Activated CD8-positive, alpha-beta T cell treated with anti-CD3 and anti-CD28 coated beads for 36 hours (primary cell): ENCODE data around the gene ZBTB16. TPM values are rescaled to one million over a fixed set of nuclear protein-coding genes. Genes with fewer than 3 reads are reported as not detected.
A peak's percentile ranks its signal among the peaks of the same experiment; 100 is the strongest.

Source experiments
- ATAC-seq: fragments of 200-7000 bp; cut with Tn5 transposase; one replicate; pipeline ENCODE4 v1.10.0; 2021; ENCODE audit warnings: mild to moderate bottlenecking, moderate library complexity
- CTCF ChIA-PET: fragments of 350-600 bp; sonication (Branson Sonifier 250); formaldehyde crosslinking; loops from one replicate; lab custom pipeline; 2021; ENCODE audit warnings: antibody characterized with exemption; lab: Charles Lee
- POLR2A ChIA-PET: fragments of 350-600 bp; sonication (Branson Sonifier 250); formaldehyde crosslinking; loops from one replicate; lab custom pipeline; 2021; ENCODE audit warnings: antibody characterized with exemption; lab: Charles Lee
- DNase-seq: peaks from one replicate; pipeline ENCODE4 v3.0.0-alpha.2; 2020
- H3K27ac Mint-ChIP-seq: one replicate; pipeline ENCODE4 v1.8.0; 2021; ENCODE audit warnings: mild to moderate bottlenecking, mixed read lengths
- H3K27me3 Mint-ChIP-seq: one replicate; pipeline ENCODE4 v1.8.0; 2021; ENCODE audit warnings: mixed read lengths
- H3K36me3 Mint-ChIP-seq: one replicate; pipeline ENCODE4 v1.8.0; 2021; ENCODE audit warnings: low read depth, mixed read lengths
- H3K4me1 Mint-ChIP-seq: one replicate; pipeline ENCODE4 v1.8.0; 2021; ENCODE audit warnings: low read depth, mixed read lengths
- H3K4me3 Mint-ChIP-seq: one replicate; pipeline ENCODE4 v1.8.0; 2021; ENCODE audit warnings: mild to moderate bottlenecking, moderate library complexity, mixed read lengths
- H3K9me3 Mint-ChIP-seq: one replicate; pipeline ENCODE4 v1.8.0; 2021; ENCODE audit warnings: mixed read lengths
- intact Hi-C: fragments of 100-400 bp; cut with micrococcal nuclease; formaldehyde crosslinking; loops from one replicate; pipeline ENCODE4 v1.10.0; 2022
- total RNA-seq, 2 experiments: library from RNA; stranded (reverse); gene quantifications; one replicate each; pipeline ENCODE4 v1.2.3, GENCODE V29; 2021
- TF ChIP-seq, protein P1 (sequence below): fragments of 200-600 bp; IDR thresholded peaks from one replicate; pipeline ENCODE4 v1.8.0; 2022; ENCODE audit warnings: antibody characterized with exemption, mild to moderate bottlenecking

Gene ZBTB16
- total RNA-seq, 2 experiments from 2014 or later: 9.5 to 10.1 TPM

GRCh38 chr11:114156782-114157181 is 97.3 kb downstream of the ZBTB16 start:
- no peaks in the 10 kb centered on the region for H3K36me3 Mint-ChIP-seq

DNA sequence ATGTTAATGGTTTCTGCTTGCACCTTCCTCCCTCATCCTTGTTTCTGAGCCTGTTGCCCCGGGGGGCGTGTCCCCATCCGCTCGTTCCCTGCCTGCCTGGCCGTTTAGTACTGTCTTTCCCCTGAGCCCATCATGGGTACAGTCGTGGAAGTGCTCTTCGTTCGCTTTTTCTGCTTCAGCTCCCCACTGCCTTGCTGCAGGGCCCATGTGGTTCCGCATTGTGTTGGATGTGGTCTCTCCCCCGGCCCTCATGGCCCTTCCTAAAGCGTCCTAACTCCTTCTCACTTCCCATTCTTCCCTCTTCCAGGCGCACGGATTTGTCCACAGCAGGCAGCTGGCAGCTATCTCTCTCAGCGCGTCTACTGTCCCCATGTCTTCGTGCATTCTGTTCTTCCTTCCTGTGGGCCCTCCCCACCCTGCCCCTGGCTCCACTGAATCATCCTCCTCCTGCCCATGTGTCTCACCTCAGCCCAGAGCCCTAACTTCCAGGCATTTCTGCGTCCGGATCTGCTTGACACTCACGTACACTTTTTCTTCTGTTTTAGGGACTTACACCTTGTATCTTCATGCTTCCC is 98.1 kb downstream of the ZBTB16 start:
- DNase-seq: no peak
- Mint-ChIP-seq H3K4me1 (peaks cover 49% of the 10 kb centered on the region), H3K36me3 (no peaks in the 10 kb centered on the region), H3K27me3 (no peaks in the 10 kb centered on the region), H3K9me3 (no peaks in the 10 kb centered on the region), H3K27ac (no peak overlapping the region), H3K4me3 (no peak overlapping the region)
- CTCF ChIA-PET: interaction anchor here (1.0 to 2.6 kb wide), 2 partner anchors 17 to 26 kb away, joined by 3 to 11 read pairs; no protein-coding TSS in a partner anchor
- TF ChIP-seq, protein P1, sequence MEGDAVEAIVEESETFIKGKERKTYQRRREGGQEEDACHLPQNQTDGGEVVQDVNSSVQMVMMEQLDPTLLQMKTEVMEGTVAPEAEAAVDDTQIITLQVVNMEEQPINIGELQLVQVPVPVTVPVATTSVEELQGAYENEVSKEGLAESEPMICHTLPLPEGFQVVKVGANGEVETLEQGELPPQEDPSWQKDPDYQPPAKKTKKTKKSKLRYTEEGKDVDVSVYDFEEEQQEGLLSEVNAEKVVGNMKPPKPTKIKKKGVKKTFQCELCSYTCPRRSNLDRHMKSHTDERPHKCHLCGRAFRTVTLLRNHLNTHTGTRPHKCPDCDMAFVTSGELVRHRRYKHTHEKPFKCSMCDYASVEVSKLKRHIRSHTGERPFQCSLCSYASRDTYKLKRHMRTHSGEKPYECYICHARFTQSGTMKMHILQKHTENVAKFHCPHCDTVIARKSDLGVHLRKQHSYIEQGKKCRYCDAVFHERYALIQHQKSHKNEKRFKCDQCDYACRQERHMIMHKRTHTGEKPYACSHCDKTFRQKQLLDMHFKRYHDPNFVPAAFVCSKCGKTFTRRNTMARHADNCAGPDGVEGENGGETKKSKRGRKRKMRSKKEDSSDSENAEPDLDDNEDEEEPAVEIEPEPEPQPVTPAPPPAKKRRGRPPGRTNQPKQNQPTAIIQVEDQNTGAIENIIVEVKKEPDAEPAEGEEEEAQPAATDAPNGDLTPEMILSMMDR: no peak
- no peak for ATAC-seq
- POLR2A ChIA-PET: interaction anchor here (1.4 kb wide), 1 partner anchor 12 kb away, joined by 4 read pairs; no protein-coding TSS in a partner anchor
- intact Hi-C loops: no loop called here

More at GRCh38 chr11:114156782-114157181, 97.3 kb downstream of the ZBTB16 start:
- no peak for ATAC-seq
- Mint-ChIP-seq H3K4me3 (no peak overlapping the region), H3K27me3 (no peaks in the 10 kb centered on the region), H3K4me1 (peaks cover 50% of the 10 kb centered on the region), H3K27ac (no peak overlapping the region), H3K9me3 (no peaks in the 10 kb centered on the region)
- ChIA-PET CTCF (no interaction called here), POLR2A (interaction anchor here (1.4 kb wide), 1 partner anchor 13 kb away, joined by 4 read pairs; no protein-coding TSS in a partner anchor)
- no peak for DNase-seq
- intact Hi-C loops: no loop called here
- TF ChIP-seq, protein P1: no peak

GRCh38 chr11:114158421-114158820 is 98.9 kb downstream of the ZBTB16 start:
- no peaks in the 10 kb centered on the region for H3K27me3 Mint-ChIP-seq
- peaks cover 51% of the 10 kb centered on the region for H3K4me1 Mint-ChIP-seq
- no peaks in the 10 kb centered on the region for H3K9me3 Mint-ChIP-seq
- POLR2A ChIA-PET: interaction anchor here (1.0 to 1.3 kb wide), 2 partner anchors 14 to 25 kb away, joined by 3 to 4 read pairs; no protein-coding TSS in a partner anchor
- TF ChIP-seq, protein P1: no peak
- ATAC-seq (no peak), DNase-seq (no peak)
- H3K36me3 Mint-ChIP-seq: no peaks in the 10 kb centered on the region
- no peak overlapping the region for H3K4me3 Mint-ChIP-seq
- intact Hi-C loops: no loop called here
- CTCF ChIA-PET: interaction anchor here (1.0 to 2.6 kb wide), 4 partner anchors 16 to 103 kb away, joined by 3 to 11 read pairs (median 4); no protein-coding TSS in a partner anchor
- H3K27ac Mint-ChIP-seq: no peak overlapping the region

GRCh38 chr11:114158886-114159285 is 99.4 kb downstream of the ZBTB16 start:
- H3K27ac Mint-ChIP-seq: no peak overlapping the region
- H3K9me3 Mint-ChIP-seq: no peaks in the 10 kb centered on the region
- H3K4me3 Mint-ChIP-seq: no peak overlapping the region
- POLR2A ChIA-PET: interaction anchor here (1.0 to 1.3 kb wide), 2 partner anchors 14 to 25 kb away, joined by 3 to 4 read pairs; no protein-coding TSS in a partner anchor
- TF ChIP-seq, protein P1: no peak
- no peak for DNase-seq
- H3K36me3 Mint-ChIP-seq: no peaks in the 10 kb centered on the region
- ATAC-seq: no peak
- CTCF ChIA-PET: interaction anchor here (1.0 to 2.6 kb wide), 5 partner anchors 15 to 103 kb away, joined by 3 to 11 read pairs (median 3); no protein-coding TSS in a partner anchor
- no peaks in the 10 kb centered on the region for H3K27me3 Mint-ChIP-seq
- intact Hi-C loops: no loop called here
- peaks cover 55% of the 10 kb centered on the region for H3K4me1 Mint-ChIP-seq

DNA sequence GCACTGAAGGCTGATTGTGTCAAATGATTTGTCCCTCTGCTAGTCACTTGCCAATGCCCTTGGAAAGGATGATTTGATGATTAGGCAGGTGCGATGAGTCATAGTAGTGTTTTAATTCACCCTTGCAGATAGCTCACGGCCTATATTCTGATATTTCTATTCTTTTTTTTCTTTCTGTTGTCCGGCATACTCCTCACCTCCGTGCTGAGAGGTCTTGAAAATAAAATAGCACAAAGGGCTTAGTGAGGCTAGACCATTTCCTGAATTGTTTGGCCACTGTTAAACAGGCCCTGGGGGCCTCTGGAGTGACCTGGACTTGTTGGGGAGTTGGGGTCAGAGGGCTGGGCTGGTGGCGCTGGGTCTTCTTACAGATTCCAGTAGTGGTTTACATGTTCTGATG is 99.8 kb downstream of the ZBTB16 start:
- POLR2A ChIA-PET: interaction anchor here (1.3 to 2.3 kb wide), 2 partner anchors 13 to 24 kb away, joined by 3 to 10 read pairs; no protein-coding TSS in a partner anchor
- Mint-ChIP-seq H3K36me3 (no peaks in the 10 kb centered on the region), H3K4me3 (peak overlapping the region; percentile 47), H3K27me3 (no peaks in the 10 kb centered on the region), H3K9me3 (no peaks in the 10 kb centered on the region), H3K27ac (peak overlapping the region; percentile 47), H3K4me1 (peaks cover 58% of the 10 kb centered on the region)
- CTCF ChIA-PET: interaction anchor here (1.0 to 2.6 kb wide), 4 partner anchors 17 to 102 kb away, joined by 3 to 11 read pairs (median 4); no protein-coding TSS in a partner anchor
- DNase-seq (no peak), ATAC-seq (peak; percentile 29)
- intact Hi-C loops: no loop called here
- TF ChIP-seq, protein P1: no peak
